Mucosa of stomach (tissue), 1 donor: Measurements from ENCODE around the gene JAKMIP3.

Experiments used
- H3K27me3 ChIP-seq: one replicate; pipeline ENCODE4 v1.7.0; 2013; ENCODE audit warnings: mild to moderate bottlenecking, low read length; ENCODE audit not compliant: control insufficient read depth, insufficient read depth
- H3K36me3 ChIP-seq: one replicate; pipeline ENCODE4 v1.7.0; 2013; ENCODE audit warnings: low read length; ENCODE audit not compliant: control insufficient read depth, insufficient read depth
- H3K4me1 ChIP-seq: one replicate; pipeline ENCODE4 v1.7.0; 2013; ENCODE audit warnings: mild to moderate bottlenecking, low read length; ENCODE audit not compliant: control insufficient read depth, insufficient read depth
- H3K4me3 ChIP-seq: one replicate; pipeline ENCODE4 v1.7.0; 2013; ENCODE audit warnings: low read length
- H3K9ac ChIP-seq: one replicate; pipeline ENCODE4 v1.7.0; 2013; ENCODE audit warnings: mild to moderate bottlenecking, low read length, moderate library complexity
- H3K9me3 ChIP-seq: one replicate; pipeline ENCODE4 v1.7.0; 2013; ENCODE audit warnings: mild to moderate bottlenecking, low read length, moderate library complexity; ENCODE audit not compliant: control insufficient read depth
- donor health status: Pancreatic carcinoma.

The JAKMIP3 gene

GRCh38 chr10:132061030-132061429 is 4.7 kb upstream of the JAKMIP3 start:
- no peaks in the 10 kb centered on the region for H3K27me3 ChIP-seq
- no peak overlapping the region for H3K4me3 ChIP-seq
- H3K9ac ChIP-seq = no peak overlapping the region
- H3K9me3 ChIP-seq = no peaks in the 10 kb centered on the region
- no peaks in the 10 kb centered on the region for H3K36me3 ChIP-seq
- H3K4me1 ChIP-seq = no peaks in the 10 kb centered on the region

- Histone ChIP-seq H3K9me3 (no peaks in the 10 kb centered on the region), H3K36me3 (no peaks in the 10 kb centered on the region), H3K4me3 (no peak overlapping the region), H3K27me3 (no peaks in the 10 kb centered on the region), H3K4me1 (no peaks in the 10 kb centered on the region), H3K9ac (no peak overlapping the region)
Observed at GRCh38 chr10:132061465-132061864, 4.3 kb upstream of the JAKMIP3 start.

GRCh38 chr10:132062116-132062515 is 3.6 kb upstream of the JAKMIP3 start:
- H3K9ac ChIP-seq = no peak overlapping the region
- no peak overlapping the region for H3K4me3 ChIP-seq
- no peaks in the 10 kb centered on the region for H3K27me3 ChIP-seq
- no peaks in the 10 kb centered on the region for H3K36me3 ChIP-seq
- H3K4me1 ChIP-seq = no peaks in the 10 kb centered on the region
- H3K9me3 ChIP-seq = no peaks in the 10 kb centered on the region

- Histone ChIP-seq H3K9me3 (no peaks in the 10 kb centered on the region), H3K36me3 (no peaks in the 10 kb centered on the region), H3K27me3 (no peaks in the 10 kb centered on the region), H3K4me1 (no peaks in the 10 kb centered on the region), H3K9ac (no peak overlapping the region), H3K4me3 (no peak overlapping the region)
Observed at GRCh38 chr10:132062641-132063390, 2.9 kb upstream of the JAKMIP3 start.

GRCh38 chr10:132063432-132063831 is 2.3 kb upstream of the JAKMIP3 start:
- no peaks in the 10 kb centered on the region for H3K4me1 ChIP-seq
- no peaks in the 10 kb centered on the region for H3K9me3 ChIP-seq
- no peak overlapping the region for H3K9ac ChIP-seq
- no peak overlapping the region for H3K4me3 ChIP-seq
- H3K36me3 ChIP-seq = no peaks in the 10 kb centered on the region
- no peaks in the 10 kb centered on the region for H3K27me3 ChIP-seq

- H3K9ac ChIP-seq = no peak overlapping the region
- H3K4me3 ChIP-seq = no peak overlapping the region
- no peaks in the 10 kb centered on the region for H3K4me1 ChIP-seq
- H3K27me3 ChIP-seq = no peaks in the 10 kb centered on the region
- H3K9me3 ChIP-seq = no peaks in the 10 kb centered on the region
- H3K36me3 ChIP-seq = no peaks in the 10 kb centered on the region
Observed at GRCh38 chr10:132064082-132064755, 1.5 kb upstream of the JAKMIP3 start.

GRCh38 chr10:132064771-132065437 is 842 bp upstream of the JAKMIP3 start:
- Histone ChIP-seq H3K36me3 (no peaks in the 10 kb centered on the region), H3K4me1 (no peaks in the 10 kb centered on the region), H3K4me3 (peak overlapping the region; percentile 28), H3K27me3 (no peaks in the 10 kb centered on the region), H3K9me3 (no peaks in the 10 kb centered on the region), H3K9ac (peak overlapping the region; percentile 35)

GRCh38 chr10:132066186-132066585 is 440 bp downstream of the JAKMIP3 start:
- Histone ChIP-seq H3K9me3 (no peaks in the 10 kb centered on the region), H3K27me3 (no peaks in the 10 kb centered on the region), H3K9ac (no peak overlapping the region), H3K4me3 (peak overlapping the region; percentile 28), H3K36me3 (no peaks in the 10 kb centered on the region), H3K4me1 (no peaks in the 10 kb centered on the region)

- H3K4me1 ChIP-seq = no peaks in the 10 kb centered on the region
- no peak overlapping the region for H3K9ac ChIP-seq
- H3K9me3 ChIP-seq = no peaks in the 10 kb centered on the region
- no peak overlapping the region for H3K4me3 ChIP-seq
- no peaks in the 10 kb centered on the region for H3K36me3 ChIP-seq
- H3K27me3 ChIP-seq = no peaks in the 10 kb centered on the region
Observed at GRCh38 chr10:132066812-132067211, 1.1 kb downstream of the JAKMIP3 start.

GRCh38 chr10:132068431-132069121 is 2.8 kb downstream of the JAKMIP3 start:
- Histone ChIP-seq H3K4me1 (no peaks in the 10 kb centered on the region), H3K36me3 (no peaks in the 10 kb centered on the region), H3K4me3 (no peak overlapping the region), H3K27me3 (no peaks in the 10 kb centered on the region), H3K9me3 (no peaks in the 10 kb centered on the region), H3K9ac (no peak overlapping the region)

- Histone ChIP-seq H3K9ac (no peak overlapping the region), H3K9me3 (no peaks in the 10 kb centered on the region), H3K27me3 (no peaks in the 10 kb centered on the region), H3K4me1 (no peaks in the 10 kb centered on the region), H3K4me3 (no peak overlapping the region), H3K36me3 (no peaks in the 10 kb centered on the region)
Observed at GRCh38 chr10:132069122-132069848, 3.5 kb downstream of the JAKMIP3 start.
